Mucosa of rectum (tissue), 2 donors: Measurements from ENCODE around the gene MOK.

Experiments used
- H3K27ac ChIP-seq, 2 donors: one replicate each; pipeline ENCODE4 v1.7.0; 2013; ENCODE audit warnings: inconsistent platforms in 2 of 2, low read depth in 2 of 2, low read length in 2 of 2
- H3K27me3 ChIP-seq, 2 donors: one replicate each; pipeline ENCODE4 v1.7.0; 2013; ENCODE audit warnings: low read length in 2 of 2; ENCODE audit not compliant: control insufficient read depth in 2 of 2, insufficient read depth in 2 of 2
- H3K36me3 ChIP-seq, 2 donors: one replicate each; pipeline ENCODE4 v1.7.0; 2013; ENCODE audit warnings: low read length in 2 of 2; ENCODE audit not compliant: control insufficient read depth in 2 of 2, insufficient read depth in 2 of 2
- H3K4me1 ChIP-seq, 2 donors: one replicate each; pipeline ENCODE4 v1.7.0; 2013; ENCODE audit warnings: low read length in 2 of 2, mild to moderate bottlenecking in 1 of 2; ENCODE audit not compliant: control insufficient read depth in 2 of 2, insufficient read depth in 2 of 2
- H3K4me3 ChIP-seq, 2 donors: one replicate each; pipeline ENCODE4 v1.7.0; 2013; ENCODE audit warnings: low read length in 2 of 2
- H3K9ac ChIP-seq, 2 donors: one replicate each; pipeline ENCODE4 v1.7.0; 2013; ENCODE audit warnings: low read length in 2 of 2, low read depth in 1 of 2, mild to moderate bottlenecking in 1 of 2
- H3K9me3 ChIP-seq, 2 donors: one replicate each; pipeline ENCODE4 v1.7.0; 2013; ENCODE audit warnings: low read length in 2 of 2; ENCODE audit not compliant: control insufficient read depth in 2 of 2
- donor health status: healthy.
- donor health status: Normal muscosa, but diverticular disease.

Gene MOK

GRCh38 chr14:102264775-102265174 lies 40.2 kb downstream of the MOK start:
- Histone ChIP-seq H3K4me1 (no peaks in the 10 kb centered on the region), H3K9me3 (no peaks in the 10 kb centered on the region), H3K4me3 (no peak overlapping the region), H3K9ac (no peak overlapping the region), H3K27me3 (no peaks in the 10 kb centered on the region), H3K27ac (no peak overlapping the region), H3K36me3 (no peaks in the 10 kb centered on the region)

GRCh38 chr14:102264355-102264754 lies 40.6 kb downstream of the MOK start:
- Histone ChIP-seq H3K27me3 (no peaks in the 10 kb centered on the region), H3K9ac (no peak overlapping the region), H3K36me3 (no peaks in the 10 kb centered on the region), H3K4me3 (no peak overlapping the region), H3K9me3 (no peaks in the 10 kb centered on the region), H3K4me1 (no peaks in the 10 kb centered on the region), H3K27ac (no peak overlapping the region)

- Histone ChIP-seq H3K9me3 (no peaks in the 10 kb centered on the region), H3K36me3 (no peaks in the 10 kb centered on the region), H3K4me1 (no peaks in the 10 kb centered on the region), H3K4me3 (no peak overlapping the region), H3K27me3 (no peaks in the 10 kb centered on the region), H3K27ac (no peak overlapping the region), H3K9ac (no peak overlapping the region)
Measured at GRCh38 chr14:102262929-102263462, 42.0 kb downstream of the MOK start.

- no peaks in the 10 kb centered on the region for H3K27me3 ChIP-seq
- H3K4me1 ChIP-seq, result no peaks in the 10 kb centered on the region
- no peak overlapping the region for H3K9ac ChIP-seq
- H3K36me3 ChIP-seq, result no peaks in the 10 kb centered on the region
- H3K27ac ChIP-seq, result no peak overlapping the region
- H3K4me3 ChIP-seq, result no peak overlapping the region
- H3K9me3 ChIP-seq, result no peaks in the 10 kb centered on the region
Measured at GRCh38 chr14:102258136-102258535, 46.8 kb downstream of the MOK start.

GRCh38 chr14:102256716-102257115 lies 48.2 kb downstream of the MOK start:
- no peaks in the 10 kb centered on the region for H3K27me3 ChIP-seq
- no peaks in the 10 kb centered on the region for H3K36me3 ChIP-seq
- H3K4me1 ChIP-seq, result no peaks in the 10 kb centered on the region
- no peak overlapping the region for H3K27ac ChIP-seq
- no peak overlapping the region for H3K4me3 ChIP-seq
- H3K9me3 ChIP-seq, result no peaks in the 10 kb centered on the region
- H3K9ac ChIP-seq, result no peak overlapping the region

GRCh38 chr14:102255401-102256190 lies 49.4 kb downstream of the MOK start:
- H3K9me3 ChIP-seq, result no peaks in the 10 kb centered on the region
- H3K27ac ChIP-seq, result peak overlapping the region in 1 of 2 donors; percentile 22
- no peak overlapping the region for H3K4me3 ChIP-seq
- H3K9ac ChIP-seq, result no peak overlapping the region
- H3K27me3 ChIP-seq, result no peaks in the 10 kb centered on the region
- H3K4me1 ChIP-seq, result no peaks in the 10 kb centered on the region
- H3K36me3 ChIP-seq, result no peaks in the 10 kb centered on the region

- H3K9ac ChIP-seq, result no peak overlapping the region
- H3K4me1 ChIP-seq, result no peaks in the 10 kb centered on the region
- H3K27me3 ChIP-seq, result no peaks in the 10 kb centered on the region
- H3K9me3 ChIP-seq, result no peaks in the 10 kb centered on the region
- no peak overlapping the region for H3K27ac ChIP-seq
- H3K36me3 ChIP-seq, result no peaks in the 10 kb centered on the region
- H3K4me3 ChIP-seq, result no peak overlapping the region
Measured at GRCh38 chr14:102252834-102253801, 51.8 kb downstream of the MOK start.

GRCh38 chr14:102251161-102251560 lies 53.8 kb downstream of the MOK start:
- H3K4me3 ChIP-seq, result no peak overlapping the region
- no peak overlapping the region for H3K9ac ChIP-seq
- no peaks in the 10 kb centered on the region for H3K27me3 ChIP-seq
- no peaks in the 10 kb centered on the region for H3K9me3 ChIP-seq
- no peaks in the 10 kb centered on the region for H3K4me1 ChIP-seq
- H3K27ac ChIP-seq, result no peak overlapping the region
- no peaks in the 10 kb centered on the region for H3K36me3 ChIP-seq

GRCh38 chr14:102250636-102251035 lies 54.3 kb downstream of the MOK start:
- Histone ChIP-seq H3K27me3 (no peaks in the 10 kb centered on the region), H3K4me3 (no peak overlapping the region), H3K4me1 (no peaks in the 10 kb centered on the region), H3K27ac (no peak overlapping the region), H3K36me3 (no peaks in the 10 kb centered on the region), H3K9me3 (no peaks in the 10 kb centered on the region), H3K9ac (no peak overlapping the region)

- Histone ChIP-seq H3K27me3 (no peaks in the 10 kb centered on the region), H3K9ac (no peak overlapping the region), H3K4me1 (no peaks in the 10 kb centered on the region), H3K27ac (no peak overlapping the region), H3K4me3 (no peak overlapping the region), H3K36me3 (no peaks in the 10 kb centered on the region), H3K9me3 (no peaks in the 10 kb centered on the region)
Measured at GRCh38 chr14:102249981-102250380, 55.0 kb downstream of the MOK start.
